Measurements from ENCODE around the gene LTB4R.
A peak's percentile ranks its signal among the peaks of the same experiment; 100 is the strongest.
"Not testable (repeated sequence)": the region's sequence is repeated elsewhere in the genome, so short reads cannot be mapped to it uniquely, and the experiment has no call there.

LTB4R gene

DNA sequence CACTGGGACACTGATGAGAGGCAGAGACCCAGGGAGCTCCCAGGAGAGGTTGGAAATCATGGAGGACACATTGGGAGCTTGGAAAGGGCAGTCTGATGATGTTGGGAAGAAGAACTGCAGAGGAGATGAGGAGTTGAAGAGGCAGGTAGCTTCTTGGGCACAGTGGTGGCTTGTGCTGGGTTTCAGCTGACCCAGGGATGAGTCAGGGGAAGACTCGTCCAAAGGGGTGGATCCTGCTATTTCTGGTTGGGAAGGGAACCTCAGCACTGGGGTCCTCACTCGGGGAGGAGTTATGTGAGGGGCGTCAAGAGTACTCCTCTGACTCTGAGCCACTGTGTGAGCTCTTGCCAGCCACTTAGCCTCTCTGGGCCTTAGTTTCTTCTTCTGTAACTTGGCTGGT, 12.0 kb downstream of the LTB4R start:
- no peak for DNase-seq (ENCODE audit: low read depth)

DNA sequence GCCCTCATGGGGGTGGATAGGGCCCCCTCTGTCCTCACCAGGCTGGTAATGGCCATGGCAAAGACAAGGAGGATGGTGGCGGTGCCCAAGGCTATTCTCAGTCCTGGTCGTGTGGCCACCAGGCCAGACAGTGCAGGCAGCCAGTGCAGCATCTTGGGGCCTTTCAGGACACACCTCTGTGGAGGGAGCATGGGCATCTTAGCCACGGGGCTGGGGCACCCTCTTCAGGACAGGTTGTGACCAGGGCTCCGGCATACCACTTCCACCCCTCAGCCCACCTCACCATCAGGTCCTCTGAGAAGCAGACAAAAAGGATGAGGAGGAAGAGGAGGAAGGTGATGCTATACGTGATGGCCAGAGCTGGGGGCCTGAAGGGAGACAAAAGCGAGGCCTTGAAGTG, 12.7 kb downstream of the LTB4R start:
- no peak for DNase-seq (ENCODE audit: low read depth)

DNA sequence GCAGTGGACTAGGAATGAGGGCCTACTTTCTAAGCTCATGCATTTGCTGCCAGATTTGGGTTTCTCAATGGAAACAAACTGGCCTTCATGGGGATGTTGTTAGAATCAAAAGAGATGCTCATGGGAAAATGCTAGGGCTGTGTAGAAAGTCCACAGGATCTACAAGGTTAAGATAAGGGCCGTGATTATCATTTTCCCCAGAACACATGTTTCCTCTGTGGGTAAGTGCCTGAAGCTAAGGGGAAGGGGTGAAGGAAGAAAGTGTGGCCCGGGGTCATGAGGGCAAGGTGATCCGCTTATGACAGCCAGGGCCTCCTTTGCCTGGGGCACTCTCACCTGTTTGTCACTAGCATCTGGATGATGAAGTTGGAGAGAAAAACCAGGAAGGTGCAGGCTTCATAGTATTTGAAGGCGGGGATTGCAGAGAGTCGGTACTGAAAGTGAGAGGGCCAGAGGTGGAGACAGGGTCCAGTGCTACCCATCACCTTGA, 13.8 kb downstream of the LTB4R start:
- no peak for DNase-seq (ENCODE audit: low read depth)

DNA sequence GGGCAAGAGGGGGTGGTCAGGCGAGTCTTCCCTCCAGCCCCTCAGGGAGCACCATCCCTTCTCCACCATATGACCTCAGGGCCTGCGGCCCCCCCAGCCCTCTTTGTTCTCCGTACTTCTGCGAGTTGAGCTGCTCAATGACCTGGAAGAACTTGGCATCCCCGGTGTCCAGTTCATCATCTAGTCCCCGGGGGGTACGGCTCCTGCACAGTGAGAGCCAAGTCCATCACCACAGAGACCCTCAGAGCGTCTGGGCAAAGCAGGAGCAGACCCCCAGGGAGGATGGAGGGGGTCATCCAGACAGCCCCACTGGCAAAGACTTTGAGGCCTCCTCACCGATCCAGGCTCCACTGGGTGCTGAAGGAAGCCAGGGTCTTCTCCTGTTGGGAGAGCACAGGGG, 14.7 kb downstream of the LTB4R start:
- no peak for DNase-seq (ENCODE audit: low read depth)

DNA sequence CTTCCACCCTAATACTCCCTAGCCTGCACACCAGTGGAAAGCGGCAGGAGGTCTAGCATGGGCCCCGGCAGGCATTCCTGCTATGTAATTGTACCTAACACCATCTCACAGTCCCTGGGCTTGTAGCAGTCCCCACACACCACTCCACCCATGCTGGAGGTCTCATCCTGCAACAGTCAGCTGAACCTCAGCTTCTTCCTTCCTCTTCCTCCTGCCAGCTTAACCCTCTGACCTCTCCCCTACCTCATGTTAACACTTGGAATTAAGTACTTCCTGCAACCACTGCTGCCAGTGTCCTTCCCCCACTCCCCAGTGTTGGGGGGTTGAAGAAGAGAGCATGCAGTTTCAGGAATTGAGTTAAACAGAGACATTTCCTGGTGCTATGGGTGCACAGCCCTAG, 16.0 kb downstream of the LTB4R start:
- no peak for DNase-seq (ENCODE audit: low read depth)

DNA sequence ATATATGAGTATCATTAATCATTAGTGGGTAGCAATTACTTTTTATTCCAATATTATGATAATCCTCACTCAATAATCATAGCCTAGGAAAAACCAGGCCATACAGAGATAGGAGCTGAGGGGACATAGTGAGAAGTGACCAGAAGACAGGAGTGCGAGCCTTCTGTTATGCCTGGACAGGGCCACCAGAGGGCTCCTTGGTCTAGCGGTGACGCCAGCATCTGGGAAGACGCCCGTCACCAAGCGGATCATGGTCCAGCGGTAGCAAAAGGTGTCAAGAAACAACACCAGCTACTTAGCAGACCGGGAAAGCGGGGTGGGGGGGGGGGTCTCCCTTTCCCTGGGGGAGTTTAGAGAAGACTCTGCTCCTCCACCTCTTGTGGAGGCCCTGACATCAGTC, 16.6 kb downstream of the LTB4R start:
- DNase-seq (ENCODE audit: low read depth): not testable (repeated sequence)

DNA sequence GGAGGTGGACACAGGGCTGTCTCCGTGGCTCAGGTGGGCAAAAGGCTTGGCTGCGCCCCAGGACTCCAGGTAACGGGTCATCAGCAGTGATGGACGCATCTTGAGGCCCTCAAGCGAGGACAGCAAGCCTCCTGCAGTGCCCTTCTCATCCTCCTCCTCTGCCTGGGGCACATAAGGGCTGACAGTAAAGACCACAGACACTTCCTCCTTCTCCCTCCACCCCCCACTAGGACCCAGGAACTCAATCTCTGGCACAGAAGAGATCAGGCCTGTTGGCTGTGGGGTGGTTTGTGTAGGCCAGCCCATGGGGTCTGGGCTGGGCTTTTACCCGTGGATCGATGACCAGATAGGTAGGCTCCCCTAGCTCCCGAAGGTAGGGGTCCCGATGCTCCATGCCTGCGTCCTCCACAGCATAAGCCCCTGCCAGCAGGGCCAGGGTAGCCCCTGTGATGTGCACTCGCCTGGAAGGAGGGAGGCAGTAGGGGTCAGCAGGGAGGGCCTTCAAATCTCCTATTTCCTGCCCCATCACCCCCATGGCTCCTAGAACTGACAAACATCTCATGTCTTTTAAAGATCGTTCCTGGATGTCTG, 17.9 kb downstream of the LTB4R start:
- no peak for DNase-seq (ENCODE audit: low read depth)

DNA sequence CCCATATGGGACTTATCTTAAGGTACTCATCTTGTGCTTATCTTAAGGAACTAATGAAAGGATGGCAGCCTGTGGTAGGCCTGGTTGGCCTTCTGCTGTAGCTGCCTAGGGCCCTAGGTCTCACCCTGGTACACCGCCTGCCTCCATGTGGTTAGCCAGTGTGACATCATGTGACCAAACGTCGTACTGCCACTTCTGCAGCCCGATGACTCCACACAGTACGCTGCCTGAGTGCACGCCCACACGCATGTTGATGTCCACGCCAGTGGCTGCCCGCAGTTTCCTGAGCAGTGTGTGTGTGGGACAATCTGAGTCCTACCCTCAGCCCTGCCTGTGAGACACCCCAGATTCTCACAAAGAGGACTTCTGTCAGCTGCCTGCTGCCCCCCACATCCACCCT, 18.4 kb downstream of the LTB4R start:
- peak; percentile 40 for DNase-seq (ENCODE audit: low read depth)

DNA sequence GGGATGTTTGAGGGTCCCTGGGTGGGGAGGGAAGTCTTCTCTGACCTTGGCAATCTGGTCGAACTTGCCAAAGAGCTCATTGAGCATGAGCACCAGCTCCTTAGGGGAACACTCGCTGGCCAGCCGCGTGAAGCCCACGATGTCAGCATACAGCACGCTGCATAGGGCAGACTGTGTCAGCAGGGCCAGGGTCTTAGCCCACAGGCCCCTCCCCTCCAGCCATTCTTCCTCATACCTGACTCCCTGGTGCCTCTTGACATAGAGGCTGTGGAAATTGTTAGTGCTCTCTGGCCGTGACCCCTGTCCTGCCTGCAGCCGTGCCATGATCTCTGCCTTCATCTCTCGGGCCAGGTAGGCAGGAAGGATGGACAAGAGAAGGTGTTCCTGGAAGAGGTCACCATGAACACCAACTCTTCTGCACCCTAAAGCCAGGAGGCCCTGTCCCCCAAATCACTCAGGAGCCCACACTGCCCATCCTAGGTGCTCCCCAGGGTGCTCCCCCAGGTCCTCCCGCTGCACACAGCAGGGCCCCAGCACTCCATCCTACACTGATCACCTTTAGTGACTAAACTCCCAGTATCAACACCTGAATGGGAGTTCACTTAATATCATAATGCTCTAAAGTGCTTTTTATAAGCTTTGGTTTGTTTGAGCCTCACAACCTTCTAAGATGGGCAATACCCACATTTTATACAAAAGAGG, 19.8 kb downstream of the LTB4R start:
- DNase-seq (ENCODE audit: low read depth): no peak

DNA sequence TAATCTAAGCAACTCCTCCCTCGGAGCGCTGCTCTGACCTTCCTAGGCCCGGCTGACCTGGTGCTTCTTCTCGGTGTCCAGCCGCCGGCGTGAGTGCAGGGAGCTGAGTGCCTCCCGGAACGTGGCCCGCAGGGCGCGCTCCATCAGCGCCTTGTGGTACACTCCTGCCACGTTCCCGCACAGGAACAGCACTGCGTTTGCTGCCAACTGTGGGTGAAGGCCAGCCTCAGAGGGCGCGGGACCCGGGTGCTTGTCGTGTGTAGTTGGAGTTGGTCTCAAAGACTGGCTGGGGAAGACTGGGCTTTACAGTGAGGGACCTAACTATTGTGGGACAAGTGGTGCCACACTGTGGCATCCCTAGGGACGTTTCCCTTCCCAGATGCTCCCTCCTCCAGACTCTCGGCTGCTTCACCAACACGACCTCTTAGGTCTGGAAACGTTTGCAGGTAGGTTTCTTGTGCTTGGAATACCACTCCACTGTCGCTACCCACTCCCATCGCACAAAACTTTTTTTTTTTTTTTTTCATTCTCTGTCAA, 20.5 kb downstream of the LTB4R start:
- no peak for DNase-seq (ENCODE audit: low read depth)

DNA sequence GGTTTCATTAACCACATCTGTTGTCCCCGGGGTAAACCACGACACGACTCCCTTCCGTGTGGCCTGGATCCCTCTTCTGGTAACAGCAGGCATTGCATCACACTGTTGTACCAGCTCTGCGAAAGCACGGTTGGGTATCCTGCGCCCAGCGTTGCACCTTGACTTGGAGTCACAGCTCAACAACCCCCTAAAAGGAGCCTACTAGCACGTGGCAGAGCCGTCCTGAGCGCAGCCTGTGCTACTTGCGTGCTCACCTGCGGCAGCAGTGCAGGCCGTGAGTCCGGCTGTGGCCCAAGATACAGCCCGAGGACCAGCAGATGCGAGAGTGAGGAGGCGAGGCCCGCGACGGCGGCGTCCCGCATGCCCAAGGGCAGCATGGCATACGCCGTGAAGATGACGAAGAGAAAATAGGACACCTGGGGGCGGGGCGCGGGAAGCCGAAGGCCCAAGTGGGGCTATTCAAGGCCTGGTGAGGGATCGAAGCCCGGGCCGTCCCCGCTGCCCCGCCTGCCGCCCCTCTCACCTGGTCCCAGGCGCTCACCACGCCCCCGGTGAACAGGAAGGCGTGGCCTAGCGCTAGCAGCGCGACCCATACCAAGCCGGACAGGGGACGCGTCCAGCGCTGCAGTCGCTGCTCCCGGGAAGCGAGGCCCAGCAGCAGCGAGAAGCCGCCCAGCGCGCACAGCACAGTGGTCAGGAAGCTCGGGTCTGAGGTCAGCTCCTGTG, 21.1 kb downstream of the LTB4R start:
- DNase-seq (ENCODE audit: low read depth): peak; percentile 72

DNA sequence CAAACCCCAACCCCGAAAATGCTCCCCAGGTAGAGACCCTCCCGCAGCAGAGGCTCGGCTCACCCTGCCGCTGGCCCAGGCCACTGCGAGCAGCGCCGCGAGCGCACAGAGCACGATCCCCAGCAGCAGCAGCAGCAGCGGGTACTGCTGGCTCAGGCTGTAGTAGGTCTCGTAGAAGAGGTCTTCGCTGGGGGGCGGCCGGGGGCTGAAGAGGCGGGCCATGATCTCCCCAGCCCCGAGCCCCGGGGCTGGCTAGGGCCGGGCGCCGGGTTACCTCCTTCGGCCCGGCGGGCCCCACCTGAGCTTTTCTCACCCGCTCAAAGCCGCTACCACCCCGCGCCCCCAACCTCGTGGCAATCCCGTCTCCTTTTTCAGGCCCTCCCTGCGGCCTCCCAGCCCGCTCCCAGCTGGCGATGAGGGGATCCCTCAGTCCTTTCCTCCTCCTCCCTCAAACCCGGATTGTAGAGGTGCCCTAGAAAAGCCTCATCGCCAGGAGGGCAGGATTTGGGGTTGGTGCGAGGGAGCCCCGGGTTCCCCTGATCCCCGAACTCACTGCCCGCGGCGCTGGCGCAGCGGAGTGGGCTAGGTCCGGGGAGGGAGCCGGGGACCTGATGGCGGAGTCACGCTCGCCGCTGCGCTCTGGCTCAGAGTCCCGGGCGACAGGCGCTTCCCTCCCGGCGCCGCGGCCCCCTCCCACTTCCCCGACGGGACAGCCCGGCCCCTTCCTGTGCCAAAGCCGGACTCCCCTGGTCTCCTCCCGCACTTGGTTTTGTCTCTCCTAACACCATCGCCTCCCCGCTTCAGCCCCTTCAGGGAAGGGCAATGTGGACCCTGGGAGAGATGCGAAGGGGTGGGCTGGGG, 23.4 kb downstream of the LTB4R start, which contains the start of gene ADCY4:
Gene ADCY4 (minus strand): TSS at position 641 of the 861 bp plus-strand sequence. CDS start 419 bp downstream, at position 222.
- no peak for DNase-seq (ENCODE audit: low read depth)

DNA sequence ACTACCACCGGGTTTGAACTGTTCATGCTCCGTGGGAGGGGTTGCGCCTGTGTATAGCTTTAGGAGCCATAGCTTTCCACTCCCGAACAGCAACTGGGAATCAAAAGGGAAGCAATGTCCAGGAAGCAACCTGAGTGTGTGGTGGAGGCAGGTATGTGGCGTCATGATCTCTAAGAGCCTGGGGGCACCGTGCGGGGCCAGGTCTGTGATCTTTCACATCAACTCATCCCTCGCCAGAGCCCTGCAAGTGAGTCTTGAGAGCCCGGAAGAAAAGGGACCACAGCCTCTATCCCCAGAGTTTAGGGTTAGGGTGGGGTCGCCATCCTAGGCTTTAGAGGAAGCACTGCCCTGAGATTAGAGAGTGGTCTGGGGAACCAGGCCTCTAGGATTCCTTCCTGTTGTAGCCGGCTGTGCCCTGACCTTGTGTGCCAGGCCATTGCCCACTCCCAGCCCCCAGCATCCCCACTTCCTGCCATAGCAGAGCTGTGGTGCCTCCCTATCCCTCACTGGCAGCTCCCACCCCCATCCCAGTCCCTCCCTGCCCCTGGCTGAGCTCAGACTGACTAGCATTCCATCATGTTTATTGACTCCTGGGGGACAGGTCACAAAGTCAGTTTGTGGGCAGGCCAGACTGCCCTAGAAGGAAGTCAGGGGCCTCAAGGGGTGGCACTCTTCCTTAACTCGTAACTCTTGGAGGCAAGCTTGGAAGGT, 24.3 kb downstream of the LTB4R start:
- no peak for DNase-seq (ENCODE audit: low read depth)

DNA sequence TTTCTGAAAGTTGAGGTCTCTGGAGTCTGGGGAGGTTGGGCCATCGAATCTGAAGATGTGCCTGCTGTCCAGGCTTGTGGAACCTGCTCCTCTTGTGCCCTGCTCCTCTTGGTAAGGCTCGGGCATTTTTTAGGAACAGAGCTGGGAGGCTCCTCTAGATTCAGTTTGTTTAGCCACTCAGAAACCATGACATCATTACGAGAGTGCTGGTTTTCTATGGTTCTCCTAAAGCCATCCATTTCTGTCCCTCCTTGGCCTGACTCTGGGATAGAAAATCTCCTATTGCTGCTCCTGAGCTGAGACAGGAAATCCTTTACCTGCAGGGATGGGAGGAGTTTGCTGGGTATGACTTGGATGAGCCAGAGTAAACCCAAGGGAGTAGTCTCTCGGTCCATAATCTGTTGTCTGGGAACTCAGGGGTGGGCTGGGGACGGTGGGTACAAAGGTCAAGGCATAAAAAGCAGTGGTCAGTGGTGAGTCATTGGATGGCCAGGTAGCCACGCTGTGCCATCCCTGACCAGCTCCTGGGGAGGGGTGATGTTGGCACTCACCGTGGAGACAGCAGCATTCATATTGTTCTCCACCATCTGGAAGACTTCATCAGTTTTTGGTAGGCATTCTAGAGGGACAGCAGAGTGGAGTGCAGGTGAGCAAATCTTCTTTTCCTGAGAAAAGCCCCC, 26.0 kb downstream of the LTB4R start:
- no peak for DNase-seq (ENCODE audit: low read depth)

DNA sequence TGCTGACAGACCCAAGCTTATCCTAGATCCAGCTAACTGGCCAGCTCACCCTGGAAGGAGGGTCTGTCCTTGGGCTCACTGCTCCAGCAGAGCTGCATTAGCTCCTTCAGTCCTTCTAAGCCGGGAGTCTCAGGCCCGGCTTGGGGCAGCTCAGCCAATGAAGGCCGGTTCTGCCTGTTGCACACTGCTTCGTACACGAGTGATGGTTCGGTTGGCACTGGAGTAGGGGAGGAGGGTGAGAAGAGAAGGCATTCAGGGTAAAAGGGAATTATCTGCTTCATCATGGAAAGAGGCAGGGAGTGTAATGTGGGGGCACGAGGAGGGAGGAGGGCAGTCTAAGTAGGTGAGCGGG, 26.5 kb downstream of the LTB4R start:
- no peak for DNase-seq (ENCODE audit: low read depth)

DNA sequence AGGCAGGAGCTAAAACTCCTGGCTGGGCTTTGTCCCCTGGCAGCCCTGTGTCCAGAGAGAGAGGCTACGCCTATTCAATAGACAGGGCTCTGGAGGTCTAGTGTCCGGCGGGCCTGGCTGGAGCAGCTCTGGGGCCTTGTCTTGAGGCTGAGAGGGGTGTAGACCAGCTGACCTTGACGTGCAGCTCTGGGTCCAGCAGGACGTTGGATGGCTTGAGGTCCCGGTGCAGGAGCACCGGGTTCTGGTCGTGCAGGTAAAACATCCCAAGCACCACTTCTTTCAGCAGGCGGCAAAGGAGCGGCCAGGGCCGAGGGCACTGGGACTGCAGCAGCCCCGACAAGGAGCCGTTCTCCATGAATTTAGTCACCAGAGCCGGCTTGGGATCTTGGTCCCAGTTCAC, 27.5 kb downstream of the LTB4R start:
- DNase-seq (ENCODE audit: low read depth): no peak

DNA sequence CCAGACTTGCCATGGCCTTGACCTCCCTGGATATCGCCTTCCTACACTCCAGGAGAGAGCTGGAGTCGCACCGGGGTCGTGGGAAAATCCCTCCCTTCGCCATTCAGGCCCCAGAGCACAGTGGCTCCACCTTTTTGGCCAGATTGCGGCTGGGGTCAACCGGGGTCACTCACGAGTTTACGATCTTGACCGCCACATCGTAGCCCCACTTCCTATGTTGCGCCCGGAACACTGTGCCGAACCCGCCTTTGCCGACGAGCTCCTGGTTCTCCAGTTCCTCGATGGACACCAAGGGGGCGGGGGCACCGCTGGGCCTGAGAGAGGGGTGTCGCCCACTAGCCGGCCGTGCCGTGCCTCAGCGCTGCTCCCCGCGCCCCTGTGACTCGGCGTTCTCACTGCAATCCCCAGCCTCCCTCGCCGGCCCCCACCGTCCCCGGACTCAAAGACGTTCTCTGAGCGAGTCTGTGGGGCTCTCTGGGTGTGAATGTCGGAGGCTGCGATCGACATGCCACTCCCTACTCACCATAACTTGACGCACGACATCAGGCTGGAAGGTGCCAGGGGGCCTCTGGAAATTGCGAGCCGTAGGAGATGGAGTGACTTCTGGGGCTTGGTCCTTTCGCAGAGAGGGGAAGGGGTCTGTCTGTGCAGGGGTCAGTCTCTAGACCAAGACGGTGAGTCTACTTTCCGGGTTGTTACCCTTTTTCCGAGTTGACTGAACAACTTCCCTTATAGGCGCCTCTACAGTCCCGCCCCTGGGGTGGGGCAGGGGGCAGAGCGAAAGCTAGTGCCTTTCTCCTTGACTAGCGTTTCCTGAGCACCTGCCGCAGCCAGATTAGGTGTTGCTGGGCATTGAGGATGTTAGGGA, 28.2 kb downstream of the LTB4R start, which contains the start of gene RIPK3:
Gene RIPK3 (minus strand): TSS at position 708 of the 868 bp plus-strand sequence. CDS start 165 bp downstream, at position 543.
- DNase-seq (ENCODE audit: low read depth): peak; percentile 50

DNA sequence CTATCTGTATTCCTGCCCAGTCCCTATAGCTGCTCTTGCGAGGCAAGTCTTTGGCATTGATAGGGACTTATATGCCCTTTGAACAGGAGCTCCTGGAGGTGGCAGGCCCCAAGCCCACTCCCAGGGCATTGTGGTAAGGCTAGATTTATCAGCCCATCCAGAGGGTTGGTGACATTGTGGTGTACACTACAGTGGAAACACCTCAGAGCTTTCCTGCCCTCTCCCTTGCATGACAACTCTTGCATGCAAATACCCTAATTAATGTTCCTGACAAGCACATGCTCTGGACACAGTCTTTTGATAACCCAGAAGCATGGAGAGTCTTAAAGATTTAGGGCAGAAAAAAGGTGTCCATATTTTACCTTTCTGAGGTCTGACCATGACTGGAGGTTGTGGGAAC, 29.3 kb downstream of the LTB4R start:
- no peak for DNase-seq (ENCODE audit: low read depth)

DNA sequence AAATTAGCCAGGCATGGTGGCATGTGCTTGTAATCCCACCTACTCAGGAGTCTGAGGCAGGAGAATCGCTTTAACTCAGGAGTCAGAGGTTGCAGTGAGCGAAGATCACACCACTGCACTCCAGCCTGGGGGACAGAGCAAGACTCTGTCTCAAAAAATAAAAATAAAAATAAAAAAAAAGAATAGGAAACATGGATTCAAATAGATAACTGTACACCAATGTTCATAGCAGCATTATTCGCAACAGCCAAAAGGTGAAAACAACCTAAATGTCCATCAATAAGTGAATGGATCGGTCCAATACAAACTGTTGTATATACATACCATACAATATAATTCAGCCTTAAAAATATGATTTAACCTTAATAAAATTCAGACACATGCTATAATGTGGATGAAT, 31.6 kb downstream of the LTB4R start:
- DNase-seq (ENCODE audit: low read depth): no peak

Measured in activated T-helper 9 cell treated with anti-CD3 and anti-CD28 coated beads, Interleukin-2, amount 50 U/mL, for 16 hours (primary cell).